NCI-H2081 (cell line): ENCODE measurements around the gene ZNF618.

Experiments
- DNase-seq, 2 experiments: peaks; one replicate each; lab custom pipeline; 2025; lab: John Stamatoyannopoulos, UW

ZNF618 gene

DNA sequence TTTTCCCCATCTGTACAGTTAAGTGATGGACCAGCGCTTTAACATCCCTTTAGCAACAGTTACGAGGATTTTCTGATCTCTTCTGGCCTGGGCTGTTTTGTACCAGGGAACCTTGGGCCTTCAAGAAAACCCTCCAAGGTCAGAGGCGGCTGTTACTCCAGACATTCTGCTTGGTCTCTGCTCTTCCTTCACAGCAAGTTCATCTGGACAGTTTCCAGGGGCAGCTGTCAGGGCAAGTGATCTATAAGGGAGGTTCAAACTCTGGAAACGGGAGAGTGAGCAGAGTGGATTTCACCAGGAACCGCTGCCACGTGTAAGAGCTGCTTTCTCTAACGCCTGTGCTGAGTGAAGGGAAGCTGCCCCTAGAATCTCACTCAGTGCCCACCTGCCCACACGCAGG, 36.7 kb downstream of the ZNF618 start:
- DNase-seq, result no peak

DNA sequence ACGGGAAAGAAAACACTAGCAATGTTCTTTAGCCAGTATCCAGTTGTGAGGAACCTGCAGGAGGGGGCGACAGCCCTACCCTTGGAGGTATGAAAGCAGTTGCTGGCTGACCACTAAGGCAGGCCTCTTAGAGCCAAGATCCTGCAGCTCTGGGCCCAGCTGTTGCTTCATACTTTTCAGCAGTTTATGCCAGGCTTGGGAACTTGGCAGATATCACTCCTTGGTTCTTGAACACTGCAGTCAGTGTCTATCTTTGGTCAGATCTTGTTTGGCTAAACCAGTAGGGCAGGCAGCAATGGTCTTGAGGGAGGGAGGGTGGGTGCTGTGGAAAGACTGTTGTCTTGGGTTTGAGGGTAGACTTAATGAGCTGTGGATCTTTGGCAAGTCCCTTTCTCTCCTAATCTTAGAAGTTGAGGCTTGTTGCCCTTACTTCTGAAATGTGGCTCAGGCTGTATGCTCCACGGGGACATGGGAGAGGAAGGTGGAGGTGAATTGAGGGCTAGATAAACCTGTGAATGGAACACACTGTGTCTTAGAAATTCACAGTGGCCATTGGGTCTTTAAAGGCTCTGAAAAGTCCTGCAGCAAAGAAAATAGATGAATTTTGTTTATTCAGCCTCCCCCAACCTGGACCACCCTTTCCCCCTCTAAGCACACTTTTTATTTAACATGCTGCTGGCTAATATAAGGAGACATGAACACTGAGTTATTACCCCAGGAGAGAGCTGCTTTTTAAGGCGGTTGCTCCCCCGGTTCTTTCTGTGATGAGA, 37.5 kb downstream of the ZNF618 start:
- DNase-seq, result no peak

DNA sequence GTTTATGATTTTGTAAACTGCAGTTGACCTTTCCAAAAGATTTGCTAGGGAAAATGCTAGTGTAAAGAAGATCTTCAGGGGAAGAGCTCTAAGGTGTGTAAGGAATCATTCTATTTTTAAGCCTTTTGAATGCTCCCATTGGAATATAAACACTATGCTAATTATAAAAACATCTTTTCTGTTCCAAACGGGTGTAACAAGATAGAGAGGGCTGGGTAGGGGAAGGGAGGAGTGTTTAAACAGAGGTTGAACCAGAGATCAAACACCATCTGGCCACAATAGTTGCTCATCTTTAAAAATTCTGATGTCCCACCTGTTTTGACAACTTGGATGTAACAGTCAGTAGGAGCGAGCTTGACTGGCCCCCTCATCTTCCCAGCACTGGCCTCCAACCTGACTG, 38.4 kb downstream of the ZNF618 start:
- no peak for DNase-seq

DNA sequence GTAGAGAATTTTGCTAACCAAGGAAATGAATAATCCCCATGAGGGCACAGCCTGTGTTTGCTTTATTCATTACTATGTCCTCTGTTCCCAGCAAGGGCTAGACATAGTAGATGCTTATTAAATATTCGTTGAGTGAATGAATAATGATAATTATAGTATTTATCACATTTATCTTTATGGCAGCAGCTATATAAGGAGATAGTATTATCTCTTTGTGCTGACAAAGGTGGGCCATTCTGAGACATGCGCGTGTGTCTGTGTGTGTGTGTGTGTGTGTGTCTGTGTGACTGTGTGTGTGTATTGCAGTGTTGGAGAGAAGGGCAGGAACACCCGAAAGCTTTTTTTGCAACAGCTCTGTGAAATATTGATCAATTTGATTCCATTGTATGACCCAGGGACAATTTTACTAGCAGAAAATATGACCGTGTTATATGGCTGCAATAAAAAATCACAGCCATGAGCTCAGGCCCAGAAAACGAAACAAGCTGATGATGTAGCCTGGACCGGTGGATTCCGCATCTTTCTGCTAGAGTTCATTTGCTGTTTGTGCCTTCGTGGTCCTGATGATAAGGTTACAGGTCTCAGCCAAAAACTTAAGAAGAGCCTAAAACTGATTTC, 39.8 kb downstream of the ZNF618 start:
- no peak for DNase-seq

DNA sequence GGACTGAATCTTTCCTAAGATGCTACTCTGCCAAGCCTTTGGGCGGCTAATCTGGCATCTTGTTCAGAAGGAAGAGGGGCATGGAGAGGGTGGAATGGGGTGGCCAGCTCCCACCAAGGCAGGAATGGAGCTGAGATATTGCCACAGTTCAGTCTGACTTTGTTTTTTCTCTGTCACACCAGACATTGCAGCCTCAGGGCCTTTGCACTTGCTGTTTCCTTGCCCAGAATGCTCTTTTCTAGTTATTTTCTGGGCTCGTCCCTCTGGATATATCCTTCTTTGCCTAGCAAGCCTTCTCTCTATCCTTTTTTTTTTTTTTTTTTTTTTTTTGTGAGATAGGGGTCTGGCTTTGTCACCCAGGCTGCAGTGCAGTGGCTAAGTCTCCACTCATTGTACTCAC, 40.8 kb downstream of the ZNF618 start:
- DNase-seq, result no peak

DNA sequence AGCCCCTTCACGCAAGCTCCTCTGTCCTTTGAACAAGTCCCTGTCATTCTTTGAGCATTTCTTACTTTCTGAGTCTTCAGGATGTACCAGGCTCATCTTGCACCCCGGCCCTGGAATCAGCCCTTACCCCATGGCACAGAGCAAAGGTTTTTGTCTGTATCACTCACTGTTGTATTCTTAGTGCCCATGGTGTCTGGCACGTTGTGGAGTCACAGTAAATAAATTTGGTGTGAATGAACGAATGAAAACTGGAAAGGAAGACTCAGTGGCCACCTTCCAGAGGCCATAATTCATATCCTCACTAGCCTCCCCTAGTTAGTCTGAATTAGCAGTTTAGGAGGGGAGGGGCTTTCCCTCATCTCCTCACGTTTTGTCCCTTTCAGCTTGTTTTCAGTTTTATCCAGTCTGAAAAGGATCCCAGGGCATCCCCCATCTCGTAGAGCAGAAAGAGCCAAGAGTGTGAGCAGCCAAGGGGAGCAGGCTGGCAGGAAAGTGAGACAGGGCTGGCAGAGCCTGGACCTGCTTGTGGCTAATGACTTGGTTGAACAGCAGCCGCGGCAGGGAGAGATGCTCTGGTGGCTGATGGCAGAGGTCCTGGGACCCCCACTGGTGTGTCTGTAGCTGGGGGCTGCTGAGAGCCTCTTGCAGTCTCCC, 42.7 kb downstream of the ZNF618 start:
- DNase-seq, result no peak

DNA sequence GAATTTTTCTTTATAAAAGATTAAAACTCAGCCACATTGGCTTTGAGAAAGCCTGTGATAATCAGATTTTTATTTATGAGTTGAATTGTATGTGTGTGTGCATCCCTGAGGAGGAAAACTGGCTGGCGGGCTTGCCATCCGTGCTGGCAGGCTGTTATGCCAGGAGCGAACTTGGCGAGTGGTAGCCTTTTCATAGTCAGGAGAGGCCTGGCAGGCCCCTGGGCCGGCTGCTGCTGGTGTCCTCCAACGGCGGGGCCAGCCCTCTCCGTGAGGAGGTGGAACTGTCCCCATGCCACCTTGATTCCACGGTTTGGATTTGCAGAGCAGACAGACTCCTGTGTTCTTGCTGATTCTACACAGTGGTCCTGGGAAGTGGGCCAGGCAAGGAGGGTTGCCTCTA, 43.3 kb downstream of the ZNF618 start:
- no peak for DNase-seq

DNA sequence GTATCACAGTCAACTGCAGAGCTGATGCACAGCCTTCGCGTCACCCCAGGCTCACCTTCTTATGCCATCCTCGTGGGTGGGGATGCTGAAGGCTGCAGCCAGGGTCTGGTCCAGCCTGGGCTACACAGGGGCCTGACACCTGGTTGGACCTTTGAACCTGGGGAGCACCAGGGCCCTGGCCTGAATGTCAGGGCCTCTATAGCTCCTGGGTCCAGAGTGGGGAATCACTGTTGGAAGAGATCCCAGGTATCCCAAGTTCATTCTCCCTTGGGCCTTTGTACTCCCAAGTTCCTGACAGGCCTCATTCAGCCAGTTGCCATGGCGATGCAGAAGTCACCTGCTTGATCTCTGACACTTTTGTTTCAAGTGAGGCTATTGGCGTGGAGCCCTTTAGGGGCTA, 43.8 kb downstream of the ZNF618 start:
- no peak for DNase-seq

DNA sequence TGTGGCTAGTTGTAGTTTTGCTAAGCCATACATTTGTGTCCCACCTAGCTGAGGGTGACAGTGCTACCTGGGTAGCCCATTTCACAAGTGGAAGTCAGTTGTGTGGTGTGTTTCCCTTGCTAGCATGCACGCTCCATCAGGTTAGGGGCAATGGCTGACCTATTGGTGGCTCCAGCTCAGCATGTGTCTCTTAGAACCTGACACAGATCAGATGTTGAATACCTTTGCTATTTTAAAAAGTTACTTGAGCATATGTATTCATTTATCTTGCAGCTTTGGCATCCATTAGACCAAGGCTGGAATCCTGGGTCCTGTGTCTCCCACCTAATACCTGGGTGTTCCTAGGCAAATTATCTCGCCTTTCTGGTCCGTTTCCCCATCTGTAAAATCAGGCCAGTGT, 44.8 kb downstream of the ZNF618 start:
- DNase-seq, result no peak

DNA sequence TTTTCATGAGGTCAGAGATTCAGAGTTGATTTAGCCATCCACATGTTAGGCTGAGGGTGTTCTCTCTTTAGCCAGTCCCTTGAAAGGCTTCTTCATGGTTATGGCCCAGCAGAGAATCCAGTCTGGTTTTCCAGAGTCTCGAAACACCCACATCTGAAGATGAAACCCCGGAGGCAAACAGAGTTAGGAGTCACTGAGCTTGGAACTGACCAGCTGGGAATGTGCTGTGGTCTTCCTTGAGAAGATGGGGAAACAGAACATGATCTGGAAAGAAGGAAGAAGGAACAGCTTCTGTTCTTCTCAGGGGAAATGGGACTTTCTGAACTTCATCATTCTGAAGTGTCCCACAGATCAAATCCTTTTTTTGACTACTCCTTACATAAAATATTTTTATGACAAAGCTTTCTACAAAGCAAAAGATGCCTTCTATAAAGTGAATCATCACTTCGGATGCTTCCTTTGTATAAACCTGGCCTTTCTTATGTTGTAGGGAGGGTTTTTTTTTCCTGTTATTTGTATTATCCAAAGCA, 45.4 kb downstream of the ZNF618 start:
- DNase-seq, result no peak

DNA sequence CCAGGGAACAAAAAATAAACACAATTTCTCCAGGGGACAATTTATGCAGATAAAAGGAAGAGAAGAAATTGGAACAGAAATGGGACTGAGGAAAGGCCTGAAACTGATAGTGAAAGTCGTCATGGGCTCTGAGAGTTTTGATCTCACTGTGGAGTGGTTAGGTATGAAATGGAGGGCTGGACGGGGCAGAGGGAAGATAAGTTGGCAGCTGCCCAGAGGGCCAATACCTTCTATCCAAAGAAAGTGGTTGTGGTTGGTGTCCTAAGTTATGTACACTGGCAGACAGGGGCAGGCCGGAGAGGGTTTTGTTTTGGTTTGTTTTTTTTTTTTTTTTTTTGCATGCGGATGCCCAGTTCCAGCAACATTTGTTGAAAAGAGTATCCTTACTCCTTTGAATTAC, 46.1 kb downstream of the ZNF618 start:
- DNase-seq, result no peak

DNA sequence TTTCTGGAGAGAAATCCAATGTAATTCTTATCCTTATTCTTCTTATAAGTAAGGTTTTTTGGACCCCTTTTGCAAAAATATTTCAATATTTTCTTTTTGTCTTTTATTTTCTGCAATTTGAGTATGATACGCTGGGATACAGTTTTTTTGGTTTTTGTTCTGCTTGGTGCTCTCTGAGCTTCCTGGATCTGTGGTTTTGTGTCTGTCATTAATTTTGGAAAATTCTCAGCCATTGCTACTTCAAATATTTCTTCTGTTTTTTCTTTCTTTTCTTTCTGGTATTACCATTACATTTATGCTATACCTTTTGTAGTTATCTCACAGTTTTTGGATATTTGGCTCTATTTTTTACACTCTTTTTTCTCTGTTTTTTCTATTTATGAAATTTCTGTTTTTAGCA, 50.1 kb downstream of the ZNF618 start:
- no peak for DNase-seq

DNA sequence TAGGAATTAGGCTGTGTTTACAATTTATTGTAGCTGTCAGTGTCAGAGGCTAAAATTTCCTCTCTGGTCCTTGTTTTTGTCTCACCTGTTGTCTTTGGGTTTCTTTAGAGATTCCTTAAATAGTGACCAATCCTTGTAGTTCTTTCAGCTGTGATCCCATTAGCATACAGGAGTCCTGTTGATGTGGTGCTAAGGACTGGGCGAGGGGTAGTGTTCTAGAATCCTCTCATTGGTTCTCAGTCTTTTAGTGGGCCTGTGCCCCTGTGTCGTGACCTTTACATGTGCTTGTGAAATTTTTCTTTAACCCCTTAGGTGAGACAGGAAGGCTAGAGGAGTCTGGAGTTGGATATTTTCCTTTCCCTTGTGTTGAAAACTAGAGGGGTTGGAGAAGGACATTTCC, 51.2 kb downstream of the ZNF618 start:
- DNase-seq, result no peak

DNA sequence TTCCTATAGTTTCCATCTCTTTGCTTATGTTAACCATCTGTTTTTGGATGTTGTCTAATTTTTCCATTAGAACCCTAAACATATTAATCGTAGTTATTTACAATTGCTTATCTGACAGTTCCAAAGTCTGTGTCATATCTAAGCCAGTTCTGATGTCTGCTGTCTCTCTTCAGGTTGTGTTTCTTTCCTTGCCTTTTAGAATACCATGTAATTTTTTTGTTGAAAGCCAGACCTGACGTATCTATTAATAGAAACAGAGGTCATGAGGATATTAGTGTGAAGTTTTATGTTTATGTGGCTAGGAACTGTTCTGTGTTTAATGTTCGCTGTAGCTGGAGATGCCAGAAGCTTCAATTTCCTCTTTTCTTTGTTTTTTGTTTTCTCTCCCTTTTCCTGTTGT, 52.2 kb downstream of the ZNF618 start:
- DNase-seq, result no peak

DNA sequence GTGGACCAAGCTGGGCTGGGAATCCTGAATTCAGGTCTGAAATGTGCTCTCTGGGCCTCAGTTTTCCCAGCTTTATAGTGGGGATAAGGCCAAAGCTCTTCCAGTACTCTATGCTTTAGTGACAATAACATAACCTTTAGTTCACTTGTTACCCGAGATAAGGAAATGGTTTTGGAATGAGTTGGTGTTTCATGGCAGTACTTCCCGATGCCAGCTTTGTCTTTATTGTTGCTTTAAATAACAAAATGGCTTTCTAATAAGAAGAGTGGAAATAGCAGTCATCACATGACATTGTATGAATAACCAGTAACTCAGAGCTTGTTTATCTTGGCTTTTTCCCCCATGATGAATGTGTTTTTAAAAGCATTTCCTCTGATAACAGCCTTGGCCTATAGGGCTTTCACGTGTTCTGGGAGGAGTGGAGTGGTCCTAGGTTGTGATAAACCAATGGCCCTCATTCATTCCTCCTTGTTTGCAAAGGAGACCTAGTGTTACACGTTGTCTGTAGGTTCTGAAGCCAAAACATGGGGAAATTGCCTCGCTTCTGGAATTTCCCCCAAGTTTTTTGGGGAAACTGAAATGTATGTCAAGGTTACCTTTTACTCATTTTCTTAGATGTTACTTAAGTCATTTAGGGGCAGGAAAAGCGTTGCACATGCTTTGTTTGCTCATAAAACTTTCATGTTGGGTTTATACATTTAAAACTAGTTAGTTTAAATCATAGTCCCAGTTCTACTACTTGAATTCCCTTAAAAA, 53.7 kb downstream of the ZNF618 start:
- peak in 1 of 2 experiments; percentile 28 for DNase-seq

DNA sequence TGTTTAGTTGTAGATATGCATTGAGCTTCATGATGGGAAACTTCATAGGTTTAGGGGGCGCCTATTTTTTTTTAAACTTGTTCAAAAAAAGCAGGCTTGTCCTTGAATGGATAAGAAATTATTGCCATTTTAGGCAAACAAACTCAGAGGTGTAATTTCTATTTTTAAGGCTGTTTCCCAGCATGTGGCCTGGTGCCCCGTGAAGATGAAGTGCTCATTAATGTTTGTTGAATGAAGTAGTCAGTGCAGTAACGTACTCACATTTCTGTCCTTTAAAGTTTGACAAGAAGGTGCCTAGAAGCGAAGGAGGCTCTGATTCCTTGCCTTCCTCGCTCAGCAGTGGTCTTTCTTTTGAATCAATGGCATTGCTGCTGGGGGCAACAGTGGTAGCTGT, 54.3 kb downstream of the ZNF618 start:
- DNase-seq, result peak in 1 of 2 experiments; percentile 14

DNA sequence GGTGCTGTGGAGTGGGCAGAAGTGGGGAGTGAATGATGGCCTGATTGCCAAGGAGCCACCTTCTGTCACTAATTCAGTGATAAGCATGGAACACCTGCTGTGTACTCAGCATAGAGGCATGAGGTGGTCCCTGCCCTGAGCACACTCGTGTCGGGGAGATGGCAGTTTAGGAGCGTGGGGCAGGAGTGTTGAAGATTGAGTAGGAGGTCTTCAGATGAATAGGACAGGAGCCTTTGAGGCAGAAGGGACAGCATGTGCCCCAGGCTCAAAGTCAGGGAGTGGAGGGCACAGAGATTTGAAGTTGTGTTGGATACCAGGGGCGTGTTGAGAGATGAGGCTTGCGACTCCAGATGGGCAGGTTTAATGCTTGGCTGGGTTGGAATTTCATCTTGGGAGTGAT, 55.0 kb downstream of the ZNF618 start:
- DNase-seq, result no peak

DNA sequence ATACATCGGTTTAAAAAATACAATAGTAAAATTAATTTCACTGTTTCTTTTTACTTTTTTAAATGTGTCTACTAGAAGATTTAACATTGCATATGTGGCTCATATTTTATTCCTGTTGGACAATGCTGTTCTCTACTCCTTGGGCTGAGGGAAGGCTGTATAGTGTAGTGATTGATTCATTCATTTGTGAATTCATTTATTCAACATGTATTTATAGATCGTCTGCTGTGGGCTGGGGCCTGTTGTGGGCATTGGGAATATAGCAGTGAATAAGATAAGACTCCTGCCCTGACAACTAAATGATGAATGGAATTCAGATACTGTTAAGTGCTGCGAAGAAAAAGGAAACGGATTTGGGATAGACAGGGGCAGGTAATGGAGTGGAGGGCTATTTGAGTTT, 55.7 kb downstream of the ZNF618 start:
- DNase-seq, result no peak

DNA sequence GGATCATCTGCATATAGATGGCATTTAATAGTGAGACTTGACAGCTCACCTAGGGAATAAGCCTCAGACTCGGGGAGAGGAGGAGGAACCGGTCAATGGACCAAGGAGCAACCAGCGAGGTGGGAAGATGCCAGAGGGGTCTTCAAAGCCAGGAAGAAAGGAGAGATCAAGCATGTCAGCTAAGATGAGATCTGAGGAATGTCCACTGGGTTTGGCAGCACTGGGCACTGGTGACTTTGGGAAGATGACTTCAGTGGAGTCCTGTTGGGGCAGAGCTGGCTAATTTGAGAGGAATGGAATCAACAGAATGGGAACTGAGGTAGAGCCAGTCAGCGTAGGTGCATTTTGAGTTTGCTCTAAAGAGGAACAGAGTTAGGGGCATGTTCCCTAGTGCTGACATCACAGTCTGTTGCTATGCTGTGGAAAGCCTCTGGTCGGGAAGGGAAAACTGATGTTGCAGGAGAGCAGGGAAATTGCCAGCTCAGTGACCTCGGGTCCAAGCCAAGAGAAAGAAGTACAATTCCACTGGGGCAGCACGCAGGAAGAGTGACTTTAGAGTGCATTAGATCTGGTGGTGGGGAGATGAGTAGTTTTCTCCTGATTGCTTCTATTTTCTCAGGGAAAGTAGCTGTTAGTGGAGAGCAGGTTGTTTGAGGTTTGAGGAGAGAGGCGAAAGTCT, 56.9 kb downstream of the ZNF618 start:
- DNase-seq, result no peak

DNA sequence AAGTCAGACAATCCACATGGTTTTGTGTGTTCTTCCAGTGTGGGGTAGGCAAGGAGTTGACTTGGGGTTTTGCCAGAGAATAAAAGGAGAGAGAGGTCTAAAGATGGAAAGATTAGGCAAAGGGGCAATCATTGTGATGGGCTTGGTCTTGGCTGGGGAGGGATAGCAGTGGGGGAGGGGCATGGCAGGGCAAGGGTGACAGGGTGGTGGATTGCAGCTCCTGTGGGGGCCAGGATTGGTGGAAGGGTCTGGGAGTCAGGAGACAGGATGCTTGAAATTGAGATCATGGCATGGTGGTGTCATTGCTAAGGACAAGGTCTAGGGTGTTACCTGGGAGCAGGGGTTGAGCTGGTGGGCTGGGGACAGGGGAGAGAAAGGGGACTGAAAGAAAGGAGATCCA, 57.6 kb downstream of the ZNF618 start:
- DNase-seq, result no peak

DNA sequence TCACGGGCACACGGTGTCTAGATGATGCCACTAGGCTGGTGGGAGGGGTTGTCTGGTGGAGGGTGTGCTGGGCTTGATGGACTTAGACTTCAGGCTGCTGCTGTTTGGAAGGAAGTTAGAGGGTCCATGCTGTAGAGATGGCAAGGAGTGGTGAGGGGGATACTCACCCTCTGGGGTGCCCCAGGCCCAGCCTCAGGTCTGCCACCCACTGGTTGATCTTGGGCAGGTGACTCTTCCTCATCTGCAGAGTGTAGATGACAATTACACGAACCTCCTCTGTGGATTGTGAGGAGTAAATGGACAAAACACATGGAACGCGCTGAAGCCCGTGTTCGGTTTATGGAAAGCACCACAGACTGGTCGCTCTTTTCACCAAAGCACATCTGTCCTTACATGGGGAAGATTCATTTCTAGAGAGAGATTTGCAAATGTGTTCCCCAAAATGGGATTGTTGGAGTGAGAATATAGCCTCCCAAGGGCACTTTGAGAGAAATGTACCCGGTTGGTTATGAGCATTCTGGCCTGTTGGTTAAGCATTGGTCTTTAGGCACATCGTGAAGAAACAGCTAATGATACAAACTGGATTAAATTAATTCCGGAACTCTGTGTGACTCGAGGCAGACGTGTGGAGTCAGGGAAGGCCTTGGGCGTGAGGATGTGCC, 58.2 kb downstream of the ZNF618 start:
- no peak for DNase-seq
